Activated CD8-positive, alpha-beta memory T cell treated with anti-CD3 and anti-CD28 coated beads for 4 hours (primary cell): ENCODE results near the gene PNPLA6.

Experiments used
- DNase-seq, 2 donors: peaks; one replicate each; pipeline ENCODE4 v3.0.0-alpha.2; 2020; ENCODE audit warnings: low read depth in 2 of 2

Gene PNPLA6

GRCh38 chr19:7535047-7535997 is at the start of gene PNPLA6:
TSS of gene PNPLA6 (plus strand) at chr19:7535717. CDS start at chr19:7535789, 72 bp downstream.
- DNase-seq, result peak; percentile 85 to 87

GRCh38 chr19:7486923-7487322 is 48.6 kb upstream of the PNPLA6 start:
- DNase-seq, result no peak

- DNase-seq, result peak; percentile 73 to 85
Observed at GRCh38 chr19:7488736-7489353, 46.7 kb upstream of the PNPLA6 start, which contains the start of gene PEX11G. TSS of gene PEX11G (minus strand) at chr19:7489035. CDS start at chr19:7489010, 25 bp downstream.

- no peak for DNase-seq
Observed at GRCh38 chr19:7489609-7490044, 45.9 kb upstream of the PNPLA6 start.

- peak in 1 of 2 donors; percentile 38 for DNase-seq
Observed at GRCh38 chr19:7492142-7492541, 43.4 kb upstream of the PNPLA6 start.

GRCh38 chr19:7492558-7492957 is 43.0 kb upstream of the PNPLA6 start:
- DNase-seq, result no peak

GRCh38 chr19:7494416-7495098 is 41.0 kb upstream of the PNPLA6 start:
- DNase-seq, result no peak

GRCh38 chr19:7497292-7497691 is 38.2 kb upstream of the PNPLA6 start:
- DNase-seq, result no peak

- DNase-seq, result no peak
Observed at GRCh38 chr19:7500811-7501450, 34.6 kb upstream of the PNPLA6 start.

GRCh38 chr19:7502552-7502951 is 33.0 kb upstream of the PNPLA6 start:
- no peak for DNase-seq

GRCh38 chr19:7504684-7505083 is 30.8 kb upstream of the PNPLA6 start:
- DNase-seq, result no peak

- no peak for DNase-seq
Observed at GRCh38 chr19:7505288-7505681, 30.2 kb upstream of the PNPLA6 start.

- DNase-seq, result no peak
Observed at GRCh38 chr19:7505682-7506384, 29.7 kb upstream of the PNPLA6 start.

GRCh38 chr19:7506385-7507328 is 28.9 kb upstream of the PNPLA6 start:
- DNase-seq, result no peak

- DNase-seq, result no peak
Observed at GRCh38 chr19:7507884-7508283, 27.6 kb upstream of the PNPLA6 start.

- no peak for DNase-seq
Observed at GRCh38 chr19:7509625-7510024, 25.9 kb upstream of the PNPLA6 start.

- no peak for DNase-seq
Observed at GRCh38 chr19:7512400-7512851, 23.1 kb upstream of the PNPLA6 start.

GRCh38 chr19:7513809-7514642 is 21.5 kb upstream of the PNPLA6 start:
- DNase-seq, result no peak

- no peak for DNase-seq
Observed at GRCh38 chr19:7515110-7515644, 20.3 kb upstream of the PNPLA6 start.
